Esophagus muscularis mucosa (tissue), 4 donors: ENCODE data around the gene TSPOAP1. TPM values are rescaled to one million over a fixed set of nuclear protein-coding genes. Genes with fewer than 3 reads are reported as not detected.

Source experiments
- DNase-seq: peaks from one replicate; pipeline ENCODE4 v3.0.0-alpha.2; 2017; ENCODE audit errors: extremely low spot score
- H3K27ac ChIP-seq, 4 donors: fragments of 200-600 bp; sonication (generic); replicated peaks in 1 of 4; 1 replicate in 3 of 4; 2 replicates in 1 of 4; pipeline ENCODE4 v1.5.1; 2016 to 2019; ENCODE audit warnings: mild to moderate bottlenecking in 1 of 4
- H3K27me3 ChIP-seq, 4 donors: fragments of 200-600 bp; sonication (generic); one replicate each; pipeline versions ENCODE4 v1.5.1 to v1.6.0; 2016 to 2019
- H3K36me3 ChIP-seq, 4 donors: fragments of 200-600 bp; sonication (generic); one replicate each; pipeline ENCODE4 v1.5.1; 2016 to 2019
- H3K4me1 ChIP-seq, 4 donors: fragments of 200-600 bp; sonication (generic); one replicate each; pipeline ENCODE4 v1.5.1; 2016 to 2019
- H3K4me3 ChIP-seq, 4 donors: fragments of 200-600 bp; sonication (generic); 1 replicate in 2 of 4; 2 replicates in 2 of 4; pipeline ENCODE4 v1.5.1; 2016 to 2019; ENCODE audit warnings: mild to moderate bottlenecking in 4 of 4, moderate library complexity in 1 of 4
- H3K9me3 ChIP-seq, 4 donors: fragments of 200-600 bp; sonication (generic); 1 replicate in 3 of 4; 2 replicates in 1 of 4; pipeline ENCODE4 v1.5.1; 2016 to 2019
- EP300 ChIP-seq: sonication (generic); formaldehyde crosslinking; IDR thresholded peaks from one replicate; pipeline ENCODE4 v1.6.1; 2017; ENCODE audit warnings: antibody characterized with exemption
- POLR2A ChIP-seq: fragments of 450-650 bp; IDR thresholded peaks from one replicate; pipeline ENCODE4 v1.6.1; 2017; ENCODE audit warnings: antibody characterized with exemption, moderate library complexity, mild to moderate bottlenecking, low read depth
- POLR2AphosphoS5 ChIP-seq, 2 donors: sonication (generic); formaldehyde crosslinking; IDR thresholded peaks; one replicate each; pipeline ENCODE4 v1.6.1; 2017; ENCODE audit warnings: antibody characterized with exemption in 2 of 2
- WGBS: methylation state at CpG from one replicate; pipeline ENCODE4 v1.1.5; 2018; 5-methylcytosine and 5-hydroxymethylcytosine counted together
- intact Hi-C: fragments of 100-400 bp; cut with DNase I; formaldehyde crosslinking; loops from one replicate; pipeline ENCODE4 v1.15.1; 2023
- total RNA-seq, 4 donors: library from RNA; depleted of rRNA; stranded (reverse); fragments of >200 nt; gene quantifications; one replicate each; pipeline versions ENCODE4 v1.1.0 to v1.2.1, GENCODE V29; 2016
- TF ChIP-seq, protein P1 (sequence below), 3 experiments: fragments of 200-600 bp in 2 of 3; fragments of 450-650 bp in 1 of 3; sonication (generic) in 2 of 3; IDR thresholded peaks; one replicate each; pipeline ENCODE4 v1.5.1; 2017 to 2019; ENCODE audit warnings: antibody characterized with exemption in 3 of 3, mild to moderate bottlenecking in 2 of 3, moderate library complexity in 1 of 3

The TSPOAP1 gene
- total RNA-seq, 4 donors from 2014 or later, result 10.0 to 19.0 (median 16.0) TPM

DNA sequence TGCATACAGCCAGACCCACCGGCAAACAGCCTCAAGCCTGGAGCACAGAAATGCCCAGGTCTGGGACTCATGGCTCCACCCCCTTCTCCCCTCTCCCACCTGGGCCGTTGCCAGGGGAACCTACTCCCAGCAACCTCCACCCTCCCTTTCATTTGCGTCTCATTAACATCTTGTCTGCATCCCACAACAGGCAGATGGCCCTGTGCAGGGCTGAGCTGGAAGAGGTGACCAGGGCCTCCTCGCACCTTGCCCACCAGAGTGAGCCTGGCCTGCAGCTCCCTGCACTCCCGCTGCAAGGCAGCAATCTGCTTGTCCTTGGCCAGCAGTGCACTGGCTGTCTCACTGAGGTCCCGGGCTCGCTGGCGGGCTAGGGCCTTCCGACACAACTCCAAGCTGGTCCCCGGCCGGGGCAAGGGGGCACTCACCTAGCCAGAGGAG is 3.3 kb downstream of the TSPOAP1 start:
- Histone ChIP-seq H3K36me3 (peaks cover 0 to 18% (median 0%) of the 10 kb centered on the region in 4 donors), H3K4me1 (peaks cover 9 to 55% (median 34%) of the 10 kb centered on the region in 4 donors), H3K27ac (no peak overlapping the region), H3K4me3 (peak overlapping the region; percentile 68 to 81 (median 76)), H3K9me3 (no peaks in the 10 kb centered on the region), H3K27me3 (peaks cover 0 to 5% (median 0%) of the 10 kb centered on the region in 4 donors)
- intact Hi-C loops, result no loop called here
- DNase-seq, result no peak
- 33% methylated on average over 3 of the region's 11 CpGs for WGBS
- TF ChIP-seq POLR2A (no peak), EP300 (no peak), POLR2AphosphoS5 (IDR thresholded peaks at IDR 0.05) (no peak)
- TF ChIP-seq, protein P1, sequence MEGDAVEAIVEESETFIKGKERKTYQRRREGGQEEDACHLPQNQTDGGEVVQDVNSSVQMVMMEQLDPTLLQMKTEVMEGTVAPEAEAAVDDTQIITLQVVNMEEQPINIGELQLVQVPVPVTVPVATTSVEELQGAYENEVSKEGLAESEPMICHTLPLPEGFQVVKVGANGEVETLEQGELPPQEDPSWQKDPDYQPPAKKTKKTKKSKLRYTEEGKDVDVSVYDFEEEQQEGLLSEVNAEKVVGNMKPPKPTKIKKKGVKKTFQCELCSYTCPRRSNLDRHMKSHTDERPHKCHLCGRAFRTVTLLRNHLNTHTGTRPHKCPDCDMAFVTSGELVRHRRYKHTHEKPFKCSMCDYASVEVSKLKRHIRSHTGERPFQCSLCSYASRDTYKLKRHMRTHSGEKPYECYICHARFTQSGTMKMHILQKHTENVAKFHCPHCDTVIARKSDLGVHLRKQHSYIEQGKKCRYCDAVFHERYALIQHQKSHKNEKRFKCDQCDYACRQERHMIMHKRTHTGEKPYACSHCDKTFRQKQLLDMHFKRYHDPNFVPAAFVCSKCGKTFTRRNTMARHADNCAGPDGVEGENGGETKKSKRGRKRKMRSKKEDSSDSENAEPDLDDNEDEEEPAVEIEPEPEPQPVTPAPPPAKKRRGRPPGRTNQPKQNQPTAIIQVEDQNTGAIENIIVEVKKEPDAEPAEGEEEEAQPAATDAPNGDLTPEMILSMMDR (IDR thresholded peaks at IDR 0.05), result no peak

DNA sequence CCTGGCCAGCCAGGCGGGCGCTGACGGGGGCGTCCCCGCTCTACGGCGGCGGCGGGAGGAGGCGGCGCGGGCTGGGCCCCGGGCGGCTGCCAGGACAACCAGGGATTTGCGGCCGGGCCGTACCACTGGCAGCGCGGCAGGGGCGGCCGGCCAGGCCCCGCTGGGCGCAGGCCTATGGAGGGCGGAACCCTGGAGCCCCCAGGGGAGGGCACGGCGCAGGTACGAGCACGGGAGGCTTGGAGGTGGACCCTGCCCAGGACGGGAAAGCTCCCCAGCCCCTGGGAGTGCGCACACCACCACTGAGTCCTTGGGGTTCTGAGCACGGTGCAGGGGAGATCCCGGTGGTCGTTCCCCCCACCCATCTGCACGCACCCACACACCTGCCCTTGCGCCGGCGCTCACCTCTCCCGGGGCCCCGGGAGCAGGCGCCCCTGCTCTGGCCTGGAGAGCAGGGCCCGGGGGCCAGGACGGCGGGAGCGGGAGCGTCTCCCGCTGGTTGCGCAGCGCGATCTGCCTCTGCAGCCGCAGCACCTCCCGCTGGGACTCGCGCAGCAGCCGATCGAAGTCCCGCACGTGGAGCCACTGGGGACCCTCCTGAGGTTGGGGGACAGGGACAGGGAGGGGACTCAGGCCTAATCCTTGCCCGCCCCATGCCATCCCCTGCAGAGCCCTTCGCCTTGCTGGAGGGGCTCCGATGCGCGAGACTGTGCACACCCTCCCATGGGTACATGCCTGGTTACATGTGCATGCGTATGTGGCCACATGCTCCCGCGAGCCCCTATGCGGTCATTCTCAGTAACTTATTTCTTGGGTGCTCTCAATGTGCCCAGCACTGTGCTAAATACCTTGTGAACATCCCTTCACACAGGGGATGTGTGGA is 3.9 kb downstream of the TSPOAP1 start:
- H3K36me3 ChIP-seq, result peaks cover 0 to 24% (median 0%) of the 10 kb centered on the region in 4 donors
- peak overlapping the region; percentile 70 to 80 (median 75) for H3K27ac ChIP-seq
- H3K4me1 ChIP-seq, result peaks cover 9 to 55% (median 34%) of the 10 kb centered on the region in 4 donors
- no peak for DNase-seq
- intact Hi-C loops, result no loop called here
- peaks cover 0 to 5% (median 0%) of the 10 kb centered on the region in 4 donors for H3K27me3 ChIP-seq
- peak overlapping the region; percentile 68 to 81 (median 76) for H3K4me3 ChIP-seq
- no peaks in the 10 kb centered on the region for H3K9me3 ChIP-seq
- WGBS, result 10% methylated on average over 21 of the region's 66 CpGs
- TF ChIP-seq, protein P1 (IDR thresholded peaks at IDR 0.05), result peak in 1 of 3 experiments; percentile 6
- no peak for TF ChIP-seq EP300
- TF ChIP-seq POLR2A, result no peak
- peak; percentile 25 to 37 for TF ChIP-seq POLR2AphosphoS5 (IDR thresholded peaks at IDR 0.05)

DNA sequence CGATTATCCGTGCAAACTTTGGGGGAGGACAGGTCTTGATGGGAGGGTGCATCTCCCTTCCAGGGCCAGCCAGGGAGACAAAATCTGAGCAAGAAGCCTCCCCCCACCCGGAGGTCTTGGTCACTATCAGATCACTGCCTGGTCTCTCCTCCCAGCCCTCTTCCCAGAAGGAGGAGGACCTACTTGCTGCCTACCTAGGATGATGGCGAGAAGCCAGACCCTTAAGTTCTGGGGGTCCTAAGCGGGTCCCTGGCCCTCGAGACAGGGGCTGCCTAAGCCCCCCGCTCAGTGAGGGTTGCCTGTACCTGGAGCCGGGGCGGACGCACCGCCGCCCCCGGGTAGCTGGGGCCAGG is 4.6 kb downstream of the TSPOAP1 start:
- Histone ChIP-seq H3K27me3 (peaks cover 0 to 5% (median 0%) of the 10 kb centered on the region in 4 donors), H3K4me1 (peaks cover 9 to 49% (median 34%) of the 10 kb centered on the region in 4 donors), H3K9me3 (no peaks in the 10 kb centered on the region), H3K36me3 (peaks cover 0 to 24% (median 3%) of the 10 kb centered on the region in 4 donors), H3K4me3 (peak overlapping the region; percentile 68 to 81 (median 76)), H3K27ac (peak overlapping the region; percentile 70 to 80 (median 75))
- 46% methylated on average over 3 of the region's 13 CpGs for WGBS
- intact Hi-C loops, result no loop called here
- TF ChIP-seq POLR2AphosphoS5 (IDR thresholded peaks at IDR 0.05), result no peak
- TF ChIP-seq EP300, result no peak
- TF ChIP-seq, protein P1 (IDR thresholded peaks at IDR 0.05), result no peak
- no peak for TF ChIP-seq POLR2A
- DNase-seq, result no peak

DNA sequence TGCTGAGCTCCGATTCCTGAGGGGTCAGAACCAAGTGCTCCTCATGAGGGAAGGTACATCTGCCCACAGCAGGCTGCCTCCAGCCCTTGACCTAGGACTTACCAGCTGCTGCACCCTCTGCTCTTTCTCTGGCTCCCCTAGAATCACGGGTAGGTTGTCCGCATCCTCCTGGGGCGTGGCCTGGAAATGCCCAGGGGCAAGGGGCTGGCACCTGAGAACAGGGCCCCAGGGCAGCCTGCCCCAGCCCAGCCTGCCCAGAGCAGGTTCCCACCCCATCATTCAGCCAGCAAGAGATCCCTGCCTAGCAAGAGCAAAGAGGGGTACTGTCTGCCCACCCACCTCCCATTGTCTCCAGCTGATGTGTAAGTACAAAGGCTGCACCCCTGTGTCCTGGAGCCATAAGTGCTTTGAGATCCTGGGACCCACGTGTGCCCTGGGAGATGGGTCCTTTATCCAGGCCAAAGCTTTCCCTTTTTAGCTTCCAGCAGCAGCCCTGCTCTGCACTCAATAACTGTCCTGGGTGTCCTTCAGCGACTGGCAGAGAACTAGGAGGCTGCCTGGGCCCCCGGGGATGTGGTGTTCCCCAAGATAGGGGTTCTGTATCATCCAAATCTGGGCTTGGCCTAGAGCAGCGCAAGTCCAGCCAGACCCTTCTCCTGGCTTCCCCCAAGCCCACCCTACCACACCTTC is 5.1 kb downstream of the TSPOAP1 start:
- Histone ChIP-seq H3K9me3 (no peaks in the 10 kb centered on the region), H3K27me3 (peaks cover 0 to 5% (median 0%) of the 10 kb centered on the region in 4 donors), H3K4me3 (peak overlapping the region; percentile 68 to 81 (median 76)), H3K4me1 (peaks cover 9 to 46% (median 29%) of the 10 kb centered on the region in 4 donors), H3K27ac (peak overlapping the region; percentile 70 to 80 (median 75)), H3K36me3 (peaks cover 0 to 24% (median 6%) of the 10 kb centered on the region in 4 donors)
- 67% methylated on average over 8 of the region's 8 CpGs for WGBS
- intact Hi-C loops, result no loop called here
- no peak for DNase-seq
- TF ChIP-seq EP300 (no peak), POLR2A (no peak), POLR2AphosphoS5 (IDR thresholded peaks at IDR 0.05) (no peak)
- TF ChIP-seq, protein P1 (IDR thresholded peaks at IDR 0.05), result no peak
